ENCODE data around the gene REV1. TPM values are rescaled to one million over a fixed set of nuclear protein-coding genes. Genes with fewer than 3 reads are reported as not detected.

REV1 gene
- polyA plus RNA-seq, 1 donor = 32.0 TPM

GRCh38 chr2:99445065-99445464 is 44.8 kb downstream of the REV1 start:
- DNase-seq = no peak

GRCh38 chr2:99444222-99444621 is 45.6 kb downstream of the REV1 start:
- DNase-seq = no peak

DNA sequence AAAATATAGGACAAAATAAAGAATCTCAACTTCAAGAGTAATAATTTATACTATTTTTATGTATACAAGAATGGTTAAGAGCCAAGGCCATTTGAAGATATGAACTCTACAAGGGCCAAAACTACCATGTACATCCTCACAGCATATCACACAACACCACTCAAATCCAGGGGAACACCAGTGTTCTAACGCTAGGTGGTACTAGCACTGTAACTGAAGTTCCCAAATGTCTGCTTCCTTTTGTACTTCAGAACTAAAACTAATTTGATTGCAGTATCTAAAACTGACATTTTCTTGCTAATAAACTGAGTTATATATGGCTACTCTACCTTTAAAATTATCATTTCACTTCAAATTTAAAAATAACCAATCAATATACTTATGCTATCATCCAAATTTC is 47.0 kb downstream of the REV1 start:
- DNase-seq = no peak

DNA sequence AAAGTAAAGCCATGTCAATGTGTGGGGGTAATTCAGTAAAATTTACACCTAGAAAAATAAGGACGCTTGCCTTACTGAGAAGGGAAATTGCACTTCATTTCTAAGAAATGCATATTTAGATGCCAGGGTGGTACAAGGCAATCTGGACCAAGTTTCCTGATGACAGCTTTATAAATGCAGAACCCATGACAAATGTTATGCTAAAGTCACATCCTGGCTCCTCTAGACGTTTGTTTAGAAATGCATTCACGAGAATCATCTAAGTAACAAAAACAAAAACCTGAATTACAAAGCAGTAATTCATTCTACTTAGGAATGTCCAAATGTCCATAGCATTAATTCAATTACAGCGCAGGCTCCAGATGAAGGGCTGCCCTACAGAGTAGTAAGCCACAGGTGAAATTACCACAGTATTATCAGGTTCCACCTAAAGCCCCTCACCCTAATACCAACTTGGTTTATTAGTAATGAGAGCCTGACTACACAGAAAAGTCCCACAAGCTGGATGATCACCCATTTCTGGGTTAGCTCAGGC is 49.8 kb downstream of the REV1 start:
- DNase-seq = no peak

DNA sequence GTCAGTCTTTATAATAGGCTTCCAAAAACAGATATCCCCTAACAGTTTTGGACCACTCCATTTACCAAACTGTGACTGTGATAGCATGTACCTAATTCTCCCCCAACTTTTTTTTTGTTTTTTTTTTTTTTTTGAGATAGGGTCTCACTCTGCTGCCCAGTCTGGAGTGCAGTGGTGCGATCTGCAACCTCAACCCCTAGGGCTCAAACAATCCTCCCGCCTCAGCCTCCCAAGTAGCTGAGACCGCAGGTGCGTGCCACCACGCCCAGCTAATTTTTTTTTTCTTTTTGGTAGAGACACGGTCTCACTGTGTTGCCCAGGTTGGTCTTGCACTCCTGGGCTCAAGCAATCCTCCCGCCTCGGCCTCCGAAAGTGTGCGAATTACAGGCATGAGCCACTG is 52.9 kb downstream of the REV1 start:
- DNase-seq = no peak

DNA sequence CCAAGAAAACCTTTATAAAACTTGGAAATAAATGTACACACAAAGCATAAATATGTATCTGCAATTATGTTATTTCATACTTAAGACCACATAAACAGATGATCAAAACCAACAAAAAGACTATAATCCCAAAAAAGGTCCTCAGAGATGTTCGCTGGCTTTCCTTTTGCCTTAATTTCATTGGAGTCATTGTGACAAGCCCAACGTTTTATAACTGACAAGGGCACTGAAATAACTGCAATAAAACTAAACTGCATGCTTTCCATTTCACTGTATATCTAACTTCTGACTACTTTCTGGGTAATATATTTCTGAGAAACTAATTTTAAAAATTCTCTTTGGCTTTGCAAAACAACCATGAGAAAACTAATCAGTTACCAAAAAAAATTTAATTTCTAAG is 56.5 kb downstream of the REV1 start:
- no peak for DNase-seq

- no peak for DNase-seq
Observed at GRCh38 chr2:99431587-99432275, 58.1 kb downstream of the REV1 start.

DNA sequence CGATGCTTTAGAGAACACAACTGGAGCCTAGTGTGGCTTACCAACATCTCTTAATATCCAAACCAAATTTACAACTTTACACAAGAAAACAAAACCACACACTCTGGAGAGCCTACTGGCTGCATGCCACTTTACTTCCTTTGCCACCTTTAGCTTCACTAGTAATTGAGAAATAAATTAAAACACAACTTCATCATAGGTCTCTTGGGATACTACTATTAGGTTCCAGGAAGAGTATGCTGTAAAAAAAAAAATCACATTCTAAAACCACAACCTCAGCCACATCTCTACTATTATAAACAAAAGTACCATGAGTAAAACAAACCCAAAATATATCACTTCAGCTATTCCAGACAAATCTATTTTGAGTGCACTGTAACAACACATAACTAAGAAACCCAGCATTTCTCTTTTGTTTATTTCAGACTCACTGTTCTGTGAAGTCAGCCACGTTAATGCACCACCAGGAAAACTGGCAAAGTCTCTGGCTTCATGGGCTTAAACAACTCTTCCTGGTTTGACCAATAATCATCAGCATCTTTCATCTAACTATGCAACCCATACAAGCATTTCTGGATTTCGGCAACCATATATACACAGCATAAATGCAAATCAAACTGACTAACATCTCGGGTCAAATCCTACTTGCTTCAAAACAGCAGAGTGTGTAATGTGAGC is 59.1 kb downstream of the REV1 start:
- no peak for DNase-seq

DNA sequence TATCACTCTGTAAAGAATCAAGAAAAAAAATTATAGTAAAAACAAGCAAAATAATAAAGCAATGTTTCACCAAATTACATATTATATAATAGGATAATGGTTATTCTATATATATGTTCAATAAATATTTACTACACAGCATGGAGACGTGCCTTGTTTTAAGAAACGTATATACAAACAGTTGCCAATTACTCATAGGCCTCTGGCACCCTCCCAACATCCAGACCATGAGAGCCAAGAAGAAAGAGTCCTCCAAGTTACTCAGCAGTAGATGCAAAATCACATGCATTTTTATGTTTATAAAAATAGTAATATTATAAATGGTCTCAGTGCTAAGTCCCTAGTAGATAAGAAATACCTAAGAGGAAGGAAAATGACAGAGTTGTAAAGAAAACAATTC is 64.8 kb downstream of the REV1 start:
- DNase-seq = peak; percentile 42

- no peak for DNase-seq
Observed at GRCh38 chr2:99424371-99424770, 65.4 kb downstream of the REV1 start.

GRCh38 chr2:99422599-99422998 is 67.2 kb downstream of the REV1 start:
- no peak for DNase-seq

DNA sequence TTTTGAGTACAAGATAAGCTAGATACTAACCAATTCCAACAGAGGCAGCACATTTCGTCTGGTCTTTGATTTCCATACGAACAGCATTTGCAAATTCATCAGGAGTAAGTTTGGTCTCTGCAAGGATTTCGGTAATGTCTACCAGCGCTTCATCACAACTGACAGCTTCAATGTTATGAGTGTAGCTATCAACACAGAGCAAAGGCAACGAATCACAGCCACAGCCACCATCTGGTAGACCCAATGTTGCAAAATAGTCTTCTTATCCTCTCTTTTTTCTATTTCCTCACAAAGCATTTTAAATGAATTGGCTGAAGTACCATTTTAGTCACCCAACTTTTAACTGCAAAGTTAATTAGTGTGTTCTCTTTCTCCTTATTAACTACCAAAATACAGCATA is 68.3 kb downstream of the REV1 start:
- DNase-seq = no peak

DNA sequence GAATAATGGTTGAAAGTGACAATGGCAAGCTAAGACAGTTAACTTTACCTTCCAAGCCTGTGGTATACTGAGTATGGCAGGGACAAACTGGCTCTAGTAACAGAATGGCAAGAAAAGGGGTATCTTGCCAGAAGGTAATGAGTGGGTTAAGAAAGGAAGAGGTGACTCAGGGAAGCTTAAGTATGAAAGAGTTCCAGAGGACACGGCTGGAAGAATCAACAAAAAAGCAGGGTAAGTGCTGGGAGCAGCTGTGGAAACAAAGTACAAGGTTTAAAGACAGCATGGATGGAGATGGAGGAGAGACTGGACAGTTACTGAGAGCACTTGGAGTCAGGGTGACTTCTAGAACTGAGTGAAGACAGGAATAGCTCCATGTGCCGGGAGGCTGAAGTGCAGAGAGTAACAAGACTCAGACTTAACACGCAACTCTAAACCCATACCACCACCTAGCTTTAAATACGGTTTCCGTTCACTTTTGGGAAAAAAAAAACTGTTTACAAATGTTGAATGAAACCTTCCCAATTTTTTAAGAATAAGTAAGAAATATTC is 69.0 kb downstream of the REV1 start:
- no peak for DNase-seq

DNA sequence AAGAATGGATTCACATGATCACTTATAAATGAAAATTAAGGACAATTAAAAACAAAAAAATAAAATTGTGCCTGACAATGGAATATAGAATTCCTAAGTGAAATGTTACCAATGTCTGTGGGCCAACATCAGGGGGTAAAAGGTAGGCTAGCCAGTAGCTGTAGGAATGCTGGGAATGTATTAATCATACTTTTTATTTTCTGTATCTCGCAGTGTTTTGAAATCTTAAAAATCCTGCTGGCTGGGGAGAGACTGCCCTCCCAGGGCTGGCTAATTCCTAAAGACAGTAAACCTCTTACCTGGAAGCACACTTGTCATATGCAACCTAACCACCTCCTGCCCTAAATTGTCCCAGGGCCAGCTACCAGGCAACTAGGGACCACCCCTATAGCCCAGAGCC is 69.8 kb downstream of the REV1 start:
- no peak for DNase-seq

DNA sequence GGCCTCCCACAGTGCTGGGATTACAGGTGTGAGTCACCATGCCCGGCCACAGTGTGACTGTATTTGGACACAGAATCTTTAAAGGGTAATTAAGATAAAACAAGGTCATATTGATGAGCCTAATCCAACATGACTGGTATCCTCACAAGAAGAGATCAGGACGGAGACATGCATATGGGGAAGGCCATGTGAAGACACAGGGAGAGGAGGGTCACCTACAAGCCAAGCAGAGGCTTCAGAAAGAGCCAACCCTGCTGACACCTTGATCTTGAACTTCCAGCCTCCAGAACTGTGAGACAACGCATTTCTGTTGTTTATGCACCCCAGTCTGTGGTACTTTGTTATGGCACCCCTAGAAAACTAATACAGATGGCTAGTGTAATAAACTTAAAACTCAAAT is 72.4 kb downstream of the REV1 start:
- DNase-seq = no peak

DNA sequence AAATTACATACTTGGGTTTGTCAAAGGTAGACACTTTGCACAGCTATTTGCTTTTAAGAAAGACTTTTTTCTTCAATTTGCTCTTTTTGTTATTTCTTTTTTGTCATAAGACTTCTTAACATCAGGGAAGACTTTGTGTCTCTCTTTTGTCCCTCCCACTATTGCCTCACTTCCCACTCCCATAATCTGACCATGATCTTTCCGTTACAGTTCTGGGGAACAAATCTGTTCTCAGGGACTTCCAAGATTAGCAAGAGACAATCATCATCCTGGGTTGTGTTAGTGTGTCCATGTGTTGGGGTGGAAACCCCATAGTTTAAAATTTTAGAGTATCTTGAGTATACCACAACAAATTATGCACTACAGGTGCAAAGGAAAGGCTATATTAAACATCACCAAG is 75.3 kb downstream of the REV1 start:
- no peak for DNase-seq

- no peak for DNase-seq
Observed at GRCh38 chr2:99410276-99410675, 79.5 kb downstream of the REV1 start.

DNA sequence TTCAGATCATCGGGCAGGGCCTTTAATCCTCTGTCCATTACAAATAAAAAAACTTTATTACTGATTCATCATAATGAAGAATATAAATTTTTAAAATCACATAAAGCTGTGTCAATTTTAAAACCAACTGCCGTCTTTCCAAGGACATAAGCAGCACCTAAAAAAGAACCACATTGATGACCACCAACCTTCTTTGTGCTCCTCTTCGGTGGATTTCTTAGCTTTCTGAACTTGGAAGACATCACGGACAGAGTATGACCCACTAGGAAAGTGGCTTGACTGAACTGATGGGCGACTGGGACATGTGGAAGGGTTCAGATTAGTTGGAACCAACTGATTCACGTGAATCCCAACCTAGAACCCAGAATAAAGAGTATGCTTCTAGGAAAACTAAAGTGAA is 83.7 kb downstream of the REV1 start:
- DNase-seq = no peak

DNA sequence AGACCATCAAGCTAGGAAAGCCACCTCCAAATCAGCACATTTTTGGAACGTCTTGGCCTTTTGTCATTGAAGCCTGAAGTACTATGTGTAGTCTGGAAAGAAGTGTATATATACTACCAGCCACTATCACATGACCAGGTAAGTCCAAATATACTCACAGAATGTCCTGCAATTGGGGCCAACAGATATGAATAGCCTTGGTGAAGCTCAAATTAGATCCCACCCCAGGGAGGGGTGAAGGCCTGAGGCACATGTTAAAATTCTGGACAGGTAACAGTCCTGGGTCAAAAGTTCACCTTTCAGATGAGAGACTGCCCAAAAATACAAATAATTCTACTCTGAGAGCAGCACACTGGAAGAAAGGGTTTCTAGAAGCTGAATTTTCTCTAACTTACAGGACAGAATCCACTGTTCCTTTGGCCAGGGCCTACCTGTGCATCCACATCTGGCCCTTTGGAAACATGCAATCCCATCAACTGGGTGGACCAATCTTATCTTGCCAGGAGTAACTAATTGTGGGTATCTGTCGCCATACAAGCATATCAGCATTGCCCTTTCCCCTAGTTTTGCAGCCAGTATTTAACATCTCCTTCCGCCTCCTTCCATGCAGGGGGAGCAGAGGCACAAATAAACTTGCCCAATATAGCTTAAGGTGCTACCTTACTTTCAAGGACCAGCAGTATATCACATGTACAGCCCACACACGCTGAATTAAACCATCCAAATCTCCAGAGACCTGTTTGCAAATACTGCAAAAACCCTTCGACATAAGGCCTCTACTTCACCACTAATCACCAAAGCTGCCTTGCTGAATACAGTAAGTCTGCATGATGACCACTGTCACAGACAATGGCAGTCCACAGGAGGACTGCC is 84.8 kb downstream of the REV1 start:
- DNase-seq = peak; percentile 6

GRCh38 chr2:99404039-99404796 is 85.6 kb downstream of the REV1 start:
- DNase-seq = no peak

GRCh38 chr2:99403524-99403923 is 86.3 kb downstream of the REV1 start:
- no peak for DNase-seq

DNA sequence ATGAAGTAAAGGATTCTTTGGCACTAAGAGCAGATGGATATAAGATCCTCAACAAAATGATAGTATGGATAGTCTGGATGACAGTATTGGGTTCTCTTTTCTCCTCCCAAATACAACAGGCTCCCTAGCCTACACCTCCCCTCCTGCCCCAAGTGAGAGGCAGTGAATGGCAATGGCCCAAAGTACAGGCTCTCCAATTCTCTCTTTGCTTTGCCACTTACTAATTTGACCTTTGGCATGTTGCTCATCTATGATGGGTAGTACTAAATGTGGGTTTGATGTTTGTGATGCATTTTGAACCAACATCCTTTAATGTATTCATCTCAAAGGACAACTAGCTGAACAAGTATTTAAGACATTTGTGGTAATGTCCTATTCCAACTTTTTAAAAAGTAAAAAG is 86.7 kb downstream of the REV1 start:
- no peak for DNase-seq
